ENCODE measurements around the gene PLEKHJ1. TPM values are rescaled to one million over a fixed set of nuclear protein-coding genes. Genes with fewer than 3 reads are reported as not detected.

Gene PLEKHJ1
- total and polyA plus RNA-seq, 2 of the 13 experiments (the other 11 are each of a cell fraction or from before 2014, with no cell fraction given): 70.5 to 130 TPM

DNA sequence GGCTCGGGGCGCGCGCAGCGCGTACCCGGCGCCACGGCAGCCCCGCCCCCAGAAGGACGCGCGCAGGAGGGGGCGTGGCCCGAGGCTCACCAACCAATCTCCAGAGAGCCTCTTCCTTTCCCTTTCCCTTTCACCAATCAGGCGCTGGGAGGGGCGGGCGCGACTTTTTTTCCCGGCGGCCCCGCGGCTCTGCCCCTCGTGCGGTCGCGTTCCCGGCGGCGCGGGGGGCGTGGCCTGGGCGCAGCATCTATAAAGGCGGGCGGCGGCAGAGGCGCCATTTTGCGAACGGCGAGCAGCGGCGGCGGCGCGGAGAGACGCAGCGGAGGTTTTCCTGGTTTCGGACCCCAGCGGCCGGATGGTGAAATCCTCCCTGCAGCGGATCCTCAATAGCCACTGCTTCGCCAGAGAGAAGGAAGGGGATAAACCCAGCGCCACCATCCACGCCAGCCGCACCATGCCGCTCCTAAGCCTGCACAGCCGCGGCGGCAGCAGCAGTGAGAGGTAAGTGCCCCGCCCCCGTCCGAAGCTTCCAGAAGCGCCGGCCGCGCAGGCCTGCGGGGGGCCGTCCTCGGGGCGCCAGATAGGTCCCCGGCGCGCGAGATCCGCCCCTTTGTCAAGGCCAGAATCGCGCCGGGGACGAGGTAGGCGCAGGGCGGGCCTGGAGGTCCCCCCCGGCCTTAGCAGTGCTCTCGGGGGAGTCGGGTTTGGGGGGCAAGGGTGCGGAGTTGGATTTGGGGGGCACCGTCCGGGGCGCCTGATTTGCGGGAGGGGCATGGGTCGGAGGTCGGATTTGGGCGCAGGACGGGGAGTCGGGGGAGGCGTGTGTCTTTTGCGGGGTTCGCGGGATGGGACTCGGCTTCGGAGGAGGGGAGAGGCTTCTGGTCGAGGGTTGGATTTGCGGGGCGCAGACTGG is 33.4 kb upstream of the PLEKHJ1 start (continued):
- TF ChIP-seq, protein P1, sequence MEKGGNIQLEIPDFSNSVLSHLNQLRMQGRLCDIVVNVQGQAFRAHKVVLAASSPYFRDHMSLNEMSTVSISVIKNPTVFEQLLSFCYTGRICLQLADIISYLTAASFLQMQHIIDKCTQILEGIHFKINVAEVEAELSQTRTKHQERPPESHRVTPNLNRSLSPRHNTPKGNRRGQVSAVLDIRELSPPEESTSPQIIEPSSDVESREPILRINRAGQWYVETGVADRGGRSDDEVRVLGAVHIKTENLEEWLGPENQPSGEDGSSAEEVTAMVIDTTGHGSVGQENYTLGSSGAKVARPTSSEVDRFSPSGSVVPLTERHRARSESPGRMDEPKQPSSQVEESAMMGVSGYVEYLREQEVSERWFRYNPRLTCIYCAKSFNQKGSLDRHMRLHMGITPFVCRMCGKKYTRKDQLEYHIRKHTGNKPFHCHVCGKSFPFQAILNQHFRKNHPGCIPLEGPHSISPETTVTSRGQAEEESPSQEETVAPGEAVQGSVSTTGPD (CRISPR knock-in tag; IDR thresholded peaks at IDR 0.05): no peak
- no peak for TF ChIP-seq KDM1A (CRISPR knock-in tag; IDR thresholded peaks at IDR 0.05)
- TF ChIP-seq ZNF879 (CRISPR knock-in tag; IDR thresholded peaks at IDR 0.05): no peak
- no peak for TF ChIP-seq ZNF550 (CRISPR knock-in tag; IDR thresholded peaks at IDR 0.05; ENCODE audit: borderline replicate concordance)
- peak; percentile 91 for TF ChIP-seq SRSF1 (optimal IDR thresholded peaks at IDR 0.05; ENCODE audit: low read depth, low read length)
- peak; percentile 84 for TF ChIP-seq KLF6 (CRISPR knock-in tag; IDR thresholded peaks at IDR 0.05)
- TF ChIP-seq, protein P2, sequence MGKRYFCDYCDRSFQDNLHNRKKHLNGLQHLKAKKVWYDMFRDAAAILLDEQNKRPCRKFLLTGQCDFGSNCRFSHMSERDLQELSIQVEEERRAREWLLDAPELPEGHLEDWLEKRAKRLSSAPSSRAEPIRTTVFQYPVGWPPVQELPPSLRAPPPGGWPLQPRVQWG (CRISPR knock-in tag; IDR thresholded peaks at IDR 0.05; ENCODE audit: borderline replicate concordance, low read depth): no peak
- no peak for TF ChIP-seq SOX6 (IDR thresholded peaks at IDR 0.05)
- no peak; the same call in 1 of the 2 replicates for TF ChIP-seq SOX6 (CRISPR knock-in tag; IDR thresholded peaks at IDR 0.05)
- TF ChIP-seq, protein P3, sequence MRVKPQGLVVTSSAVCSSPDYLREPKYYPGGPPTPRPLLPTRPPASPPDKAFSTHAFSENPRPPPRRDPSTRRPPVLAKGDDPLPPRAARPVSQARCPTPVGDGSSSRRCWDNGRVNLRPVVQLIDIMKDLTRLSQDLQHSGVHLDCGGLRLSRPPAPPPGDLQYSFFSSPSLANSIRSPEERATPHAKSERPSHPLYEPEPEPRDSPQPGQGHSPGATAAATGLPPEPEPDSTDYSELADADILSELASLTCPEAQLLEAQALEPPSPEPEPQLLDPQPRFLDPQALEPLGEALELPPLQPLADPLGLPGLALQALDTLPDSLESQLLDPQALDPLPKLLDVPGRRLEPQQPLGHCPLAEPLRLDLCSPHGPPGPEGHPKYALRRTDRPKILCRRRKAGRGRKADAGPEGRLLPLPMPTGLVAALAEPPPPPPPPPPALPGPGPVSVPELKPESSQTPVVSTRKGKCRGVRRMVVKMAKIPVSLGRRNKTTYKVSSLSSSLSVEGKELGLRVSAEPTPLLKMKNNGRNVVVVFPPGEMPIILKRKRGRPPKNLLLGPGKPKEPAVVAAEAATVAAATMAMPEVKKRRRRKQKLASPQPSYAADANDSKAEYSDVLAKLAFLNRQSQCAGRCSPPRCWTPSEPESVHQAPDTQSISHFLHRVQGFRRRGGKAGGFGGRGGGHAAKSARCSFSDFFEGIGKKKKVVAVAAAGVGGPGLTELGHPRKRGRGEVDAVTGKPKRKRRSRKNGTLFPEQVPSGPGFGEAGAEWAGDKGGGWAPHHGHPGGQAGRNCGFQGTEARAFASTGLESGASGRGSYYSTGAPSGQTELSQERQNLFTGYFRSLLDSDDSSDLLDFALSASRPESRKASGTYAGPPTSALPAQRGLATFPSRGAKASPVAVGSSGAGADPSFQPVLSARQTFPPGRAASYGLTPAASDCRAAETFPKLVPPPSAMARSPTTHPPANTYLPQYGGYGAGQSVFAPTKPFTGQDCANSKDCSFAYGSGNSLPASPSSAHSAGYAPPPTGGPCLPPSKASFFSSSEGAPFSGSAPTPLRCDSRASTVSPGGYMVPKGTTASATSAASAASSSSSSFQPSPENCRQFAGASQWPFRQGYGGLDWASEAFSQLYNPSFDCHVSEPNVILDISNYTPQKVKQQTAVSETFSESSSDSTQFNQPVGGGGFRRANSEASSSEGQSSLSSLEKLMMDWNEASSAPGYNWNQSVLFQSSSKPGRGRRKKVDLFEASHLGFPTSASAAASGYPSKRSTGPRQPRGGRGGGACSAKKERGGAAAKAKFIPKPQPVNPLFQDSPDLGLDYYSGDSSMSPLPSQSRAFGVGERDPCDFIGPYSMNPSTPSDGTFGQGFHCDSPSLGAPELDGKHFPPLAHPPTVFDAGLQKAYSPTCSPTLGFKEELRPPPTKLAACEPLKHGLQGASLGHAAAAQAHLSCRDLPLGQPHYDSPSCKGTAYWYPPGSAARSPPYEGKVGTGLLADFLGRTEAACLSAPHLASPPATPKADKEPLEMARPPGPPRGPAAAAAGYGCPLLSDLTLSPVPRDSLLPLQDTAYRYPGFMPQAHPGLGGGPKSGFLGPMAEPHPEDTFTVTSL (CRISPR knock-in tag; IDR thresholded peaks at IDR 0.05; ENCODE audit: borderline replicate concordance): peak; percentile 32; the same call in 1 of the 2 replicates
- TF ChIP-seq PAX8 (CRISPR knock-in tag; IDR thresholded peaks at IDR 0.05; ENCODE audit: borderline replicate concordance): no peak; the same call in 1 of the 2 replicates
- no peak for TF ChIP-seq SNRNP70 (IDR thresholded peaks at IDR 0.05; ENCODE audit: low read depth, low read length)
- 0 out of 2 replicates have a peak, but pooled peaks have one; percentile 55 for TF ChIP-seq NFATC3 (CRISPR knock-in tag; IDR thresholded peaks at IDR 0.05)
- TF ChIP-seq, protein P4, sequence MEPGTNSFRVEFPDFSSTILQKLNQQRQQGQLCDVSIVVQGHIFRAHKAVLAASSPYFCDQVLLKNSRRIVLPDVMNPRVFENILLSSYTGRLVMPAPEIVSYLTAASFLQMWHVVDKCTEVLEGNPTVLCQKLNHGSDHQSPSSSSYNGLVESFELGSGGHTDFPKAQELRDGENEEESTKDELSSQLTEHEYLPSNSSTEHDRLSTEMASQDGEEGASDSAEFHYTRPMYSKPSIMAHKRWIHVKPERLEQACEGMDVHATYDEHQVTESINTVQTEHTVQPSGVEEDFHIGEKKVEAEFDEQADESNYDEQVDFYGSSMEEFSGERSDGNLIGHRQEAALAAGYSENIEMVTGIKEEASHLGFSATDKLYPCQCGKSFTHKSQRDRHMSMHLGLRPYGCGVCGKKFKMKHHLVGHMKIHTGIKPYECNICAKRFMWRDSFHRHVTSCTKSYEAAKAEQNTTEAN (CRISPR knock-in tag; conservative IDR thresholded peaks at IDR 0.05): 0 out of 2 replicates have a peak, but pooled peaks have one; percentile 72
- peak; percentile 61; the same call in 1 of the 2 replicates for TF ChIP-seq E2F5 (CRISPR knock-in tag; conservative IDR thresholded peaks at IDR 0.05)
- no peak for TF ChIP-seq FOXJ3 (CRISPR knock-in tag; IDR thresholded peaks at IDR 0.05; ENCODE audit: borderline replicate concordance)
- TF ChIP-seq ZNF619 (CRISPR knock-in tag; IDR thresholded peaks at IDR 0.05): peak; percentile 24; the same call in 1 of the 2 replicates
- TF ChIP-seq ZFX (CRISPR knock-in tag; IDR thresholded peaks at IDR 0.05; ENCODE audit: low read depth): no peak
